K562 (cell line): ENCODE measurements around the gene NRP1. TPM values are rescaled to one million over a fixed set of nuclear protein-coding genes. Genes with fewer than 3 reads are reported as not detected.

Source experiments
- ATAC-seq: fragments of 200-7000 bp; cut with Tn5 transposase; 3 replicates; pipeline ENCODE4 v1.9.1; 2020; ENCODE audit warnings: moderate library complexity
- BruUV-seq: library from RNA; stranded (reverse); fragments of 400-500 nt; replicated peaks from 2 replicates; lab custom pipeline; 2021; lab: Mats Ljungman, UMichigan
- CTCF ChIA-PET: fragments of 300-600 bp; formaldehyde crosslinking; extraction: SDS; loops from one replicate; lab custom pipeline; 2021; ENCODE audit warnings: low intra/inter-chr PET ratio; lab: Yijun Ruan, JAX
- POLR2A ChIA-PET: fragments of 300-600, 350-650 bp; sonication (Branson Sonifier 250); formaldehyde crosslinking; extraction: SDS; loops from one replicate; lab custom pipeline; 2021; ENCODE audit warnings: antibody characterized with exemption, inconsistent platforms; lab: Yijun Ruan, JAX
- DNase-seq, 4 experiments: peaks; one replicate each; pipeline versions ENCODE4 v3.0.0 to v3.0.0-alpha.2; 2011 to 2018; ENCODE audit warnings: low spot score in 3 of 4, mixed read lengths in 3 of 4; ENCODE audit errors: extremely low read depth in 1 of 4
- FAIRE-seq: peaks from 2 replicates; lab custom pipeline; 2011; peaks lifted over from hg19 to GRCh38; lab: Jason Lieb, UNC
- H2AFZ ChIP-seq: 2 replicates; pipeline ENCODE4 v1.6.0; 2011; ENCODE audit warnings: low read depth, low read length, control low read depth, inconsistent platforms
- H3K27ac ChIP-seq: fragments of 200-600 bp; 3 replicates; pipeline ENCODE4 v1.8.0; 2011; ENCODE audit warnings: low read depth, mild to moderate bottlenecking, control low read depth, inconsistent platforms, low read length, moderate library complexity, mixed read lengths; ENCODE audit errors: extremely low read depth
- H3K27me3 ChIP-seq, 2 experiments: fragments of 300-600 bp in 1 of 2; 2 replicates in 1 of 2; 3 replicates in 1 of 2; pipeline versions ENCODE4 v1.6.0 to v1.8.0; 2011; ENCODE audit warnings: inconsistent platforms in 2 of 2, low read length in 2 of 2, mild to moderate bottlenecking in 1 of 2, mixed read lengths in 1 of 2, moderate library complexity in 1 of 2; ENCODE audit not compliant: control insufficient read depth in 2 of 2, insufficient read depth in 2 of 2
- H3K36me3 ChIP-seq: fragments of 300-600 bp; 3 replicates; pipeline ENCODE4 v1.8.0; 2011; ENCODE audit warnings: mild to moderate bottlenecking, low read length, inconsistent platforms; ENCODE audit not compliant: control insufficient read depth, insufficient read depth
- H3K4me1 ChIP-seq, 2 experiments: fragments of 200-600 bp in 1 of 2; replicated peaks in 1 of 2; 2 replicates in 1 of 2; 3 replicates in 1 of 2; pipeline versions ENCODE4 v1.5.1 to v1.8.0; 2011; ENCODE audit warnings: inconsistent platforms in 2 of 2, low read length in 2 of 2, mild to moderate bottlenecking in 1 of 2, mixed read lengths in 1 of 2, moderate library complexity in 1 of 2; ENCODE audit not compliant: control insufficient read depth in 2 of 2, insufficient read depth in 2 of 2
- H3K4me2 ChIP-seq: 2 replicates; pipeline ENCODE4 v1.6.1; 2011; ENCODE audit warnings: low read length, control low read depth, inconsistent platforms, mixed read lengths; ENCODE audit not compliant: insufficient read depth
- H3K4me3 ChIP-seq: fragments of 200-600 bp; sonication (generic), shearing (Covaris generic); 2 replicates; pipeline ENCODE4 v1.5.1; 2016; ENCODE audit warnings: control low read depth, inconsistent platforms
- H3K79me2 ChIP-seq: fragments of 200-600 bp; 3 replicates; pipeline ENCODE4 v1.8.0; 2011; ENCODE audit warnings: low read length, inconsistent platforms; ENCODE audit not compliant: control insufficient read depth, insufficient read depth
- H3K9ac ChIP-seq, 2 experiments: 2 replicates each; pipeline versions ENCODE4 v1.6.0 to v1.6.1; 2011; ENCODE audit warnings: low read depth in 2 of 2, low read length in 2 of 2, control low read depth in 1 of 2, inconsistent platforms in 1 of 2, mild to moderate bottlenecking in 1 of 2, mixed read lengths in 1 of 2; ENCODE audit not compliant: insufficient read depth in 1 of 2
- H3K9me1 ChIP-seq: one replicate; pipeline ENCODE4 v1.6.0; 2011; ENCODE audit warnings: inconsistent platforms, mild to moderate bottlenecking, low read length, moderate library complexity; ENCODE audit not compliant: control insufficient read depth, insufficient read depth
- H3K9me3 ChIP-seq: replicated peaks from 2 replicates; pipeline ENCODE4 v1.5.1; 2011; ENCODE audit warnings: low read depth, low read length, inconsistent platforms; ENCODE audit not compliant: control insufficient read depth, insufficient read depth
- H4K20me1 ChIP-seq: replicated peaks from 2 replicates; pipeline ENCODE4 v1.6.1; 2011; ENCODE audit warnings: low read length, inconsistent platforms, mixed read lengths; ENCODE audit not compliant: control insufficient read depth, insufficient read depth
- CBX2 ChIP-seq: fragments of 200-600 bp; sonication (generic); IDR thresholded peaks from one replicate; pipeline ENCODE4 v1.6.1; 2012; ENCODE audit warnings: mild to moderate bottlenecking, low read length, inconsistent platforms; ENCODE audit not compliant: insufficient read depth, poor library complexity, severe bottlenecking
- CTBP1 ChIP-seq: fragments of 450-650 bp; IDR thresholded peaks from 2 replicates; pipeline ENCODE4 v1.6.1; 2016; ENCODE audit warnings: borderline replicate concordance
- ESRRA ChIP-seq: fragments of 450-650 bp; IDR thresholded peaks from 2 replicates; pipeline ENCODE4 v1.6.1; 2014; ENCODE audit warnings: low read depth, mild to moderate bottlenecking, moderate library complexity, borderline replicate concordance
- KAT2B ChIP-seq: IDR thresholded peaks from one replicate; pipeline ENCODE4 v1.6.1; 2012; ENCODE audit warnings: low read depth, mild to moderate bottlenecking, control low read depth, inconsistent platforms, low read length, moderate library complexity
- KLF13 ChIP-seq: fragments of 450-650 bp; IDR thresholded peaks from 2 replicates; pipeline ENCODE4 v1.6.1; 2016; ENCODE audit warnings: missing genetic modification characterization, low read depth, mild to moderate bottlenecking, missing compliant biosample characterization, moderate library complexity, borderline replicate concordance
- MYC ChIP-seq, 2 experiments: fragments of 250-450 bp in 1 of 2; sonication (Bioruptor Pico) in 1 of 2; IDR thresholded peaks; 2 replicates each; pipeline versions ENCODE4 v1.5.1 to v1.6.1; 2012 to 2021; ENCODE audit warnings: low read depth in 2 of 2, borderline replicate concordance in 1 of 2, improper control_type of control experiment in 1 of 2, low read length in 1 of 2, mild to moderate bottlenecking in 1 of 2, moderate library complexity in 1 of 2
- PHF20 ChIP-seq: fragments of 450-650 bp; IDR thresholded peaks from 2 replicates; pipeline ENCODE4 v1.6.1; 2018; ENCODE audit not compliant: partially characterized antibody
- ZNF232 ChIP-seq: sonication (generic); formaldehyde crosslinking; IDR thresholded peaks from 2 replicates; pipeline ENCODE4 v1.8.0; 2022; ENCODE audit warnings: mild to moderate bottlenecking, missing genetic modification reagents
- ZNF644 ChIP-seq: fragments of 200-800 bp; sonication (Bioruptor generic); IDR thresholded peaks from 2 replicates; pipeline ENCODE4 v1.6.1; 2016; ENCODE audit warnings: low read depth, missing genetic modification characterization, missing compliant biosample characterization
- WGBS: fragments of 100-300 bp; shearing (Covaris generic); methylation state at CpG from one replicate; pipeline ENCODE4 v1.1.6; 2016; ENCODE audit warnings: low coverage, mixed read lengths; ENCODE audit not compliant: insufficient coverage; ENCODE audit errors: missing lambda C conversion rate; 5-methylcytosine and 5-hydroxymethylcytosine counted together
- in situ Hi-C: fragments of 300-500 bp; cut with MboI; formaldehyde crosslinking; loops from 4 replicates; pipeline ENCODE4 v1.15.0; 2018; ENCODE audit warnings: inconsistent platforms, mixed read lengths
- intact Hi-C: fragments of 100-400 bp; cut with micrococcal nuclease; formaldehyde crosslinking; loops from 2 replicates; pipeline ENCODE4 v1.14.2; 2022
- polyA plus RNA-seq, 8 experiments: library from polyadenylated mRNA; depleted of rRNA in 4 of 8; stranded (reverse) in 5 of 8; unstranded in 3 of 8; fragments of >200 nt; fragmentation: Nextera tagmentation in 2 of 8; fragmentation: Illumina TruSeq in 1 of 8; extraction: Ambion mirVana in 2 of 8; extraction: Trizol in 1 of 8; gene quantifications; 2 replicates each; pipeline versions ENCODE4 v1.2.1 to v1.2.3, GENCODE V29; 2011 to 2014; ENCODE audit warnings: inconsistent platforms in 1 of 8, missing spikeins in 1 of 8
- total RNA-seq, 7 experiments: library from RNA; depleted of rRNA in 6 of 7; stranded (reverse); fragments of >200 nt in 6 of 7; fragmentation: Illumina TruSeq in 2 of 7; extraction: Trizol in 2 of 7; gene quantifications; 2 replicates each; pipeline versions ENCODE4 v1.2.1 to v1.2.3, GENCODE V29; 2011 to 2021; ENCODE audit warnings: low replicate concordance in 1 of 7
- TF ChIP-seq, protein P1 (sequence below): fragments of 250-450 bp; sonication (Bioruptor Pico); IDR thresholded peaks from 2 replicates; pipeline ENCODE4 v1.8.0; 2021; ENCODE audit warnings: moderate library complexity, mild to moderate bottlenecking, inconsistent platforms

Gene NRP1
- total and polyA plus RNA-seq, 9 of the 15 experiments (the other 6 are each of a cell fraction or from before 2014, with no cell fraction given), result 0.01 to 0.38 (median 0.04) TPM; not detected in 5

DNA sequence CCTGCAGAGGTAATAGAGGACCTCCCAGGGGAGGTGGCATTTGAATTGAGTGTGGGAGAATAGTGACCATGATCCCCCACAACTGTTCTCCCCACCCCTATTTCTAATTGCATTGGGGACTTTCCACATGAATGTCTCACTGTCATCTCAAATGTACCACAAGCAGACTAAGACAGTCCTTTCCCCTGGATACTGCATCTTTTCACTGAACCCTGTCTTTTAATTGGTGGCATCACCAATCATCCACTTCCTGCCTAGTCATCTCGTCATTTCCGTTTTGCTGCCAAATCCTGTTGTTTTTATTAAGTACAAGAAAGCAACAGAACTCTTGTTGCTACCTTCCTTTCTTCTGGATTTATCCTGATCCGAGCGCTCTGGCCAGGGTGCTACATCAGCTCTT is 120.3 kb downstream of the NRP1 start:
- Histone ChIP-seq H3K4me1 (no peaks in the 10 kb centered on the region), H3K27ac (no peak overlapping the region), H3K9ac (no peak overlapping the region), H3K36me3 (no peaks in the 10 kb centered on the region), H3K27me3 (peaks cover 7% of the 10 kb centered on the region in 2 experiments; a peak in 4 of 5 replicates), H3K9me1 (no peaks in the 10 kb centered on the region), H3K4me3 (no peak overlapping the region), H4K20me1 (no peaks in the 10 kb centered on the region), H2AFZ (no peak overlapping the region), H3K9me3 (no peaks in the 10 kb centered on the region), H3K79me2 (no peaks in the 10 kb centered on the region), H3K4me2 (no peak overlapping the region)
- POLR2A ChIA-PET, result no interaction called here
- DNase-seq (no peak), ATAC-seq (no peak), FAIRE-seq (no peak)
- no TSS peak for BruUV-seq
- intact Hi-C loops, result no loop called here
- TF ChIP-seq ZNF232 (CRISPR knock-in tag), result no peak
- no peak for TF ChIP-seq KLF13 (tag)
- TF ChIP-seq ESRRA, result no peak
- TF ChIP-seq MYC (IDR thresholded peaks at IDR 0.05; ENCODE audit: low read depth, low read length), result no peak
- TF ChIP-seq MYC (CRISPR knock-in tag; IDR thresholded peaks at IDR 0.05; ENCODE audit: borderline replicate concordance, low read depth), result no peak
- TF ChIP-seq PHF20, result no peak
- TF ChIP-seq, protein P1, sequence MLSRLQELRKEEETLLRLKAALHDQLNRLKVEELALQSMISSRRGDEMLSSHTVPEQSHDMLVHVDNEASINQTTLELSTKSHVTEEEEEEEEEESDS (CRISPR knock-in tag), result no peak
- TF ChIP-seq CTBP1, result no peak
- no peak for TF ChIP-seq KAT2B
- no peak for TF ChIP-seq CBX2
- TF ChIP-seq ZNF644 (tag), result no peak
- in situ Hi-C loops, result no loop called here
- WGBS, result 1% methylated on average over 4 of the region's 4 CpGs
- CTCF ChIA-PET, result no interaction called here
